ENCODE measurements around the gene ACSS1.

The ACSS1 gene

DNA sequence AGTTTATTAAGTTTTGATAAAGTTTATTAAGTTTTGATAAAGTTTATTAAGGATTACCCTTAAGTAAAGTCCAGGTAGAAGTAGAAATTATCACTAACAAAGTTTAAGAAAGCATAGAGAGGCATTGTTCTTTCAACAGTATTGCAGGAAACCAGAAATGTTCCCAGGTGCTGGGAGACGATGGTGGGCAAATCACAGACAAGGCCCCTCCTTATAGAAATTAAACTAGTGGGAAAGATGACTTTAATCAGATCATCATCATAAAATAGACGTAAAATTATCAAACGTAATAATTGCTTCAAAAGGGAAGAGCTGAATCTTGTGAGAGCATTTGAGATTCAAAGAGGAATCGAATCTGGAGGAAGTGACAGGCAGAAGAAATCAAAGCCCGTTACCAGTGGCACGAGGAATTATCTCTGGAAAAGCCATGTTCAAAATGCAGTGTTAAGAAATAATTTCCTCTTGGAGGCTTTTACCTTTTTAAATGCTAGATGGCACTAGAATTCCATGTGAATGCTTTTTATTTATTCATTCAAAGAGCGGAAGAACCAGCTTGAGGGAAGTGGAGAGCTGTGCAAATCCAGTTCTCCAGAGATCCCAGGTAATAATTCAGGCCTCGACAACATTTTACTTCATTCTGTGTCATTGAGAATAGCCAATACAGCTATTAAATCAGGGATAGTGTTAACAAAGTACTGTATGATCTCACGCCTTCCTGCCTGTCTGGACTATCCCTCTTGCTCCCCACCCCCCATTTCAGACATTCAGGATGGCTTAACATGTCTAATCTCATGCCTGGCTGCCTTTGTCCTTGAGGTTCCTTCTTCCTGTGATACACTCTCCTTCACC, 64.4 kb downstream of the ACSS1 start:
- peak; percentile 12 to 25 for DNase-seq (ENCODE audit: low read depth in 2 of 2)

DNA sequence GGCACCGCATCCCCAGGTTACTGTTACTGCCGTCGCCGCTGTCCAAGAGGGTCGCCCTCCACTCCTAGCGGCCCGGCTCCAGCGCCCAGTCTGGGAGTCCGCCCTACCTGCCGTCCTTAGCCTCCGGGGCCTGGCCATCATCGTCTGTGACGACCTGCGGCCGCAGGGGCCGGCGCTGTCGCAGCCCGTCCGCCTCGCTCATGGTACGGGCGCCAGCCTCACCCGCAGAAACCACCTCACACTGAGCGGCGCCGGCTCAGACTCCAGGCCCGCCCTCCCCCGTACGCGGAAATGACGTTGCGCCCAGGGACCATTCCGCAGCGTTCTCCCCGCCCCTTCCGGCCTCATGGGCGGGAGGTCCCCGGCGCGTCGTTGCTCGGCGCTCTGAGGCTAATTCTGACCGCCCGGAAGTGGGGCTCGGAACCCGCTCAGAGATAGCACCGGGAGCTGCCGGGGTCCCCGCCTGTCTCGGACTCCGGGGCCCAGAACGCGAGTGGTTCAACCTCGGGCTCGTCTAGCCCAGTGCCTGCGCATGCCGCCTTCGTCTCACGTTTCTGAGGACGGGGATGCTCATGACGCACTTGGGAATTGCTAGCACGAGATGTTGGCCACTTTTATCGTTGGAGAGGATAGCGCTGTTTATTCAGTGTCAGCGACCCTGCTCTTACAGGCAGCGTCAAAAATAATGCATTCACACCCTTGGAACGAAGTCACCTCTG, 65.3 kb downstream of the ACSS1 start, which contains the start of gene APMAP:
TSS of gene APMAP (minus strand) at position 265 of the 719 bp plus-strand sequence. CDS start at position 202, 63 bp downstream.
- peak; percentile 63 to 71 for DNase-seq (ENCODE audit: low read depth in 2 of 2)

DNA sequence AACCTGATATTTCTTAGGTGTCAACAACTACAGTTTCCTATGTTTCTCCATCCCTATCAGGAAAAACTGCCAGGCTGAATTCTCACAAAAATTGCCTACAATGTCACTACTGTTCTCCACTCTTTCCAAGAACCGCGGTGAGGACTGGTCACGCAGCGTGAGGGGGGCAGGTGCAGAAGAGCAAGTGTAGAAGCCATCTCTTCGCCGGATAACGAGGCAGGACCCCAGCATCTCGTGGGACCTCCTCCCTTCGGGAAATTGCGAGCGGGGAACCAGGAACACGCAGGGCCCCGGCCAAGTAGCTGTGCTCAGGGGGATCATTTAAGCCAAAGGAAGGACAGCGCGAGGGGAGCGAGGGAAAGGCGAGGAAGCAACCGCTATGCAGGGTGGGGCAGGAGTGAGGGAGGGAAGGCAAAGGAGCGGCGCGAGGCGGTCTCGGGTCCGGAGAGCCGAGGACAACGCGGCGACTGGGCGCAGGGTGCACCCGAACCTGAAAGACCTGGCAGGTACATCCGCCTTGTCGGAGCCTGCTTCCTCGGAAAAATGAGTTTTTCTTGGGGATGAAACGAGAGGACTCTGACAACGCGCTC, 65.9 kb downstream of the ACSS1 start:
- no peak for DNase-seq (ENCODE audit: low read depth in 2 of 2)

DNA sequence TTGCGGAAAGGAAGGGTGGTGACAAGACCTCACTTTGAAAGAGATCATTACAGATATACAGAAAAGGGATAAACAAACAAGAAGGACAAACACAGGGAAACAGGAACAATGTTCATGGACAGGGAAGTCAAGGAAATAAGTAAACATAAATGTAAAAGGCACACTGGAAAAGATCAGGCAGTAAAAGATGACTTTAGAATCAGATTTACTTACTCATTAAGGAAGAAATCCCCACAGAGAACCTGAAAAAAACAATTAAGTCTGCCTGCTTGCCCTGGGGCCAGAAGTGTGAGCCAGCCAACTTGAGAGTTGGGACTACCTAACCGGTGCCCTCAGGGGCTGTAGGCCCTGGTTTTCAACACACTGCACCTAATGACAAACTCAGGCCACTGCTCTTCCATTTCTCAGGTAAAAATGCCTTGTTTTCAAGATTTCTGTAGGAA, 67.1 kb downstream of the ACSS1 start:
- DNase-seq (ENCODE audit: low read depth in 2 of 2), result no peak

DNA sequence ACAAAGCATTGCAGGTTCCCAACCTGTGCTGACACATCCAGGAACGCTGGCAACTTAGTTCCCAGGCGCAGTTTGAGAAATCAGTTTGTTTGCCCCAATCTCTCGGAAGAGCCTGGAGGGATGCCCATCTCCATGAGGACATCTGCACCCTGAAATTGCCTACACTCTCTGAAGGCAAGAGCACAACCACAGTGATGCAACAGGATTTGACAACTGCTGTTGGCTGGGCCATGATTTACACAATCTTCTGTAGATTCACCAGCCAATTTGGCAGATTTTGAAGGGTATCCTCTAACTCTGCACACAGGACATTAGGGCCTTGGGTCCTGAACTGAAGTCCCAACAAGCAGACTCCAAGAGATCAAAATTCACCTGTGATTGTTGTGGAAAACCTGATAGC, 68.8 kb downstream of the ACSS1 start:
- DNase-seq (ENCODE audit: low read depth in 2 of 2), result no peak

DNA sequence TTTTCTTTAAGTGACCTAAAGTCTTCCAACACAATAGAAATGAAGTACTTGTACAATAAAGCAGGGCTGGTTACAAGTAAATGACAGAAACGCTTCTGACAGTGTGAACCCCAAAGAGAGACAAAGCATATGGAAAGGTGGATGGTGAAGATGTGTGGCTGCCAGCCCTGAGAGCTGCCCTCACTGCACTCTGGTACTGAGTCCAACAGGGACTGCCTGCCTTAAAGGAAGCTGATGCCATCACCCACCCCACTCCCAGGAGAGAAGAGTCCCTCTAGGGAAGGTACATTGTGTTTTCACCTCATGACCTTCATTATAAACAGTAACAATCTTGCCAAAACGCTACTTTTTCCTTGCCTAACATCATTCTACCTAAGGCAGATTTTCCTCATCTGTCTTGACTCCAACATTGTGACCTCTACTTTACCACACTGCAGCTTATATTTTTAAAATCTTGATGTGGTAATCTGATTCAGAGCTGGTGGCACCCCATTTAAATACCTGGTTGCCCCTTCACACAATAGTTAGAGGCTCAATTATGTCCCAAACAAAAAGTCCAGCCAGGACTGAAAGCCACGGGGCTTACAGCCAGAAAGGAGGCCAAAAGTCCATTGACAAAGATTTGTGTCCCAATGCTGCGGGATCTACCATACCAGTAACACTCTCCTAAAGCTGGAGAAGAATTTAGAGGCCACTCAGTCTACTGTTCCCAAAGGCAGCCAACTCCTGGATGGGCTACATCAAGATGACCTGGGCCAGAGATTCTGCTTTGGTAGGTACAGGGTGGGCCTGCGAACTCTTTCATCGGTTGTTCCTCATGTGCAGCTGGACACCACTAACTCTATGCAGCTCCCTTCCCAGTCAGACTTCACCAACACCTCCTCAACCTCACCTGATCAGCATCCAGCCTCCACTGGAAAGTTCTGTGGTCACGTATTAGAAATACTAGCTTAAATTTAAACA, 69.8 kb downstream of the ACSS1 start:
- DNase-seq (ENCODE audit: low read depth in 2 of 2), result no peak

DNA sequence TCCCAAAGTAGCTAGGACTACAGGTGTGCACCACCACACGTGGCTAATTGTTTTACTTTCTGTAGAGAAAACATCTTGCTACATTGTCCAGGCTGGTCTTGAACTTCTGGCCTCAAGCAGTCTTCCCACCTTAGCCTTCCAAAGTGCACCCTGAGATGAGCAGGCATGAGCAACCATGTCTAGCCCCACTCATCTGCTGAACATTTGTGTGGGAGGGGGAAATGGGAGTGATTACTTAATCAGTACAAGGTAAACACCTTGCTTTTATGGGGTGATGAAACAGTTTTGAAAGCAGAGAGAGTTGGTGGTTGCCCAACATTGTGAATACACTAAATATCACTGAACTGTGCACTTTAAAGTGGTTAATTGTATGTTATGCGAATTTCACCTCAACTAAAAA, 70.7 kb downstream of the ACSS1 start:
- DNase-seq (ENCODE audit: low read depth in 2 of 2), result no peak

DNA sequence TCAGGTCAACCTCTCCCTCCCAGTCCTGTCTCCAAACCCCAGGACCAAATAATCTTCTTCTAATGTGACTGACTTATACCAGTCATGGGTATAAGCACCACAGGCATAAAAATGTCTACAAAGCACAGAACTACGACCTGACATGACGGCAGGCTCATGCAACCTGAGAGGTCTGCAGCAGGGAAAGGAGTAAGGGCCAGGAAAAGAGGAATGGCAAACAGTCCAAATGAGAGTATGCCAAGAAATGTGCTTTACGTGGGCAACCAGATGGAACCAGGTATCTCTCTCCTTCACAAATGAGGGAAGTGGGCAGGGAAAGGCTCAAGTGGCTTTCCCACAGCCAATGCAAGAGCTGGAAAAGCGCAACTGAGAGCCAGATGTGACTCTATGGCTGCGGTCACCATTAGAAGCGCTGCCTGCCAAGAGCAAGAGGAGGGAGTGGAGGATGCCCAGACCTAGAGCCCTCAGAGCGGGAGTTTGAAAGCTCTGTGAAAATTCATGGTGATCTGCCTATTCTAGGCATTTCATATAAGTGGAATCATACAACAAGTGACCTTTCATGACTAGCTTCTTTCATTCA, 71.4 kb downstream of the ACSS1 start:
- DNase-seq (ENCODE audit: low read depth in 2 of 2), result no peak

DNA sequence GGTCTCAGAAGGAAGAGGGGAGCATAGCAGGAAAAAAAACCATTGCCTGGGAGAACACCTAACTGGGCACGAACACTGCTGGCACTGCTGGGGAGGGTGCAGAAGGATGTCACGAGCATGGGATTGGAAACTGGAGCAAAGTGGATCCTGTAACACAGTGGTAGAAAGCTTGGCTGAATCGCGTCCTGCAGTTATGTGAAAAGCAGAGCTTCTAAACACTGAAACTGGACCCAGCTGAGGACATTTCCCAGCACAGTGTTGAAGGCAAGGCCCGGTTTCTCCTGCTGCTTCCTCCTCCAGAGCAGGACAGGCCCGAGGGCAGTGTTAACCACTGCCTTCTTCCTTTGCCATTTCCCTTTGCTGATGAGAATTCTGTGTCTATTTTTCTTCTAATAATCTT, 72.1 kb downstream of the ACSS1 start:
- no peak for DNase-seq (ENCODE audit: low read depth in 2 of 2)

DNA sequence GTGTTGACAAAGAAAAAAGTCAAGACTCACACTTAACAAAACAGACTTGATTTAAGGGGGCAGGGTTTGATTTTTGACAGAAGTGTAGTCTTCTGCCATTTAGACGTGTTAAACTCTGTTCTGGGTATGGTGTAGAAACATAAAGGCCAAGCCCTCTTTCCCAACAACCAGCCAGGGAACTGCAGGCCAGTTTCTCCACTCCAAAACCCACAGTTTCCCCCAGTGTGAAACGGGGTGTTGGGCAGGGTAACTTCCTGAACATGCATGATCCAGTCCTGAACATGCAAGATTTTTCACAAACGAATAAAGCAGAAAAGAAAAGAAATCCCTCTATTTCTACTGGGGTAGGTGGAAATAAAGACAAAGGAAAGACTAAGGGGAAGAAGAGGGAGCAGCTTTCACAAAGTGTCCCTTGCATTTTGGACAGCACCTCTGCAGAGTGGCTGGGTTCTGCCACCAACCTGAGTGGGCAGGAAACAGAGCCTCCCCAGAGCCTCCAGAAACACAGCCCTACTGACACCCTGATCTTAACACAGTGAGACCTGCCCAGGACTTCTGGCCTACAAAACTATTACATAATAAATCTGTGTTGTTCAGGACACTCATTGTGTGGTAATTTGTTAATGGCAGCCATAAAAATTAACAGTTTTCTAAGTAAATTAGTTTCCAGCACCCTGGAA, 72.8 kb downstream of the ACSS1 start:
- DNase-seq (ENCODE audit: low read depth in 2 of 2), result no peak

DNA sequence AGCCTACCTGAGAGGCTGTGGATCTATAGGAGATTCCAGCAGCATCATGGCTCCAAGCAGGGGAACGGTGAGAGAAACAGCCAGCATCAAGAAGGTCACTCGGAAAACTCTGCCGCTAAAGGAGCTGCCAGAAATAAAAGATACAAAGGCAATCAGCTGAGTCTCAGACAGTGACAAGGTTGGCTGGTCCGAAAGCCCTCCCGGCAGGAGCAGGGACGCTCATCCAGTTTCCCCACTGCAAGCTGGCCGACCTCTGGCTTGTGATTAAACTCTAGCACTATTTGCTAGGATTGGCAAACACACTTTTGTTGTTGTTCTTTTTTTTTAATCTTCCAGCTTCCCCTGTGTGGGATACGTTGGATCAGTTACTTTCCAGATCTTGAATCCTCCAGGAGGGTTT, 74.0 kb downstream of the ACSS1 start:
- DNase-seq (ENCODE audit: low read depth in 2 of 2), result no peak

DNA sequence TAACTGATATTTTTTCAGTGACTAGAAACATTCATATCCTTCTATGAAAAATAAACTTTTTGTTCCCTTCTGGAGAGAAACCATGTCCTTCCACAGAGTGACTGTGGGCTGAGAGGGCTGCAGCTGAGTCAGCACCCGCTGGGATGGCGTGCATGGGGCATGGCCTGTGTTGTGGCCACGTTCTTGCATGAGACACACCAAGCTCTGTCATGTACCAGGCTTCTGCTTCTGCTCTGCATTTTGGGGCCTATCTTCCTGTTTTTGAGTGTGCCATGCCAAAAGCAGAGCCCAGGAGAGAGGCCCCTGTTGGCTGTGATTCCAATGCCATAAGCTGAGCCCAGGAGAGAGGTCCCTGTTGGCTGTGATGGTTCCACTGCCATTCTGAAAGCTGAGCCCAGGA, 76.1 kb downstream of the ACSS1 start:
- no peak for DNase-seq (ENCODE audit: low read depth in 2 of 2)

DNA sequence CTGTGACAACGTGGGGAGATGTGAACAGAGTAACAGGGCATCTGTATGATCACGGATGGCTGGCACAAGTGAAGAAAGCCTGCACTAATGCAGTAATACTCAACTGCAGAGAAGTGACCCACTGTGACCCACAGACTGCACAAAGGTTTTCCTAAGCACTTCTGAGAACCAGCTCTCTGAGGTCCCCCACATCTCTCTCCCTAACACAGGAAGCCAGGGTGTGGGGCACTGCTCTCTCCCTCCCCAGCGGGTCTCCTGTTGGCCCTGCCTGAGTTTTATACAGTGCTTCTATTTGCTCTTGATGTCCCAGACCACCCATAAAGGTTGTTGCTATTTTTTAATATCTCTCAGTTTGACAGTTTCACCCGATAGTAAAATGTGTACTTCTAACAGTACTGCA, 76.7 kb downstream of the ACSS1 start:
- DNase-seq (ENCODE audit: low read depth in 2 of 2), result no peak

DNA sequence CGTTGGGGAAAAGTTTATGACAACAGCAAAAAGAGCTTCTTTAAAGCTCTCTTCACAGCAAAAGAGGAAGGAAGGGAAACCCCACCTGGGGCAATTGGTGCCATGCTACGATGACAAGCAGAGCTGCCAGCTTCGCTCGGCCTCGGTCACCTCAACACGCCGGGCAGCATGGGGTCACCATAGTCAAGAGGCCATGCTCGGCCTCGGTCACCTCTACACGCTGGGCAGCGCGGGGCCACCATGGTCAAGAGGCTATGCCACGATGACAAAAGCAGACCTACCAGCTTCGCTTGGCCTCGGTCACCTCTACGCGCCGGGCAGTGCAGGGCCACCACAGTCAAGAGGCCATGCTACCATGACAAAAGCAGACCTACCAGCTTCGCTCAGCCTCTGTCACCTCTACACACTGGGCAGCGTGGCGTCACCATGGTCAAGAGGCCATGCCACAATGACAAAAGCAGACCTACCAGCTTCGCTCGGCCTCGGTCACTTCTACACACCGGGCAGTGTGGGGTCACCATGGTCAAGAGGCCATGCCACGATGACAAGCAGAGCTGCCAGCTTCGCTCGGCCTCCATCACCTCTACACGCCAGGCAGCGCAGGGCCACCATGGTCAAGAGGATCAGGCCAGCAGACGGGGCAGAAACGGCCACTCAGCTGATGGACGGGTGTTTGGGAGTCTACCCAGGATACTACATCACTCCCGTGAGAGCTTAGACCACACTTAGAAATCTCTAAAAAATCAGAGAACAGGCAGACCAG, 77.5 kb downstream of the ACSS1 start:
- DNase-seq (ENCODE audit: low read depth in 2 of 2), result no peak

DNA sequence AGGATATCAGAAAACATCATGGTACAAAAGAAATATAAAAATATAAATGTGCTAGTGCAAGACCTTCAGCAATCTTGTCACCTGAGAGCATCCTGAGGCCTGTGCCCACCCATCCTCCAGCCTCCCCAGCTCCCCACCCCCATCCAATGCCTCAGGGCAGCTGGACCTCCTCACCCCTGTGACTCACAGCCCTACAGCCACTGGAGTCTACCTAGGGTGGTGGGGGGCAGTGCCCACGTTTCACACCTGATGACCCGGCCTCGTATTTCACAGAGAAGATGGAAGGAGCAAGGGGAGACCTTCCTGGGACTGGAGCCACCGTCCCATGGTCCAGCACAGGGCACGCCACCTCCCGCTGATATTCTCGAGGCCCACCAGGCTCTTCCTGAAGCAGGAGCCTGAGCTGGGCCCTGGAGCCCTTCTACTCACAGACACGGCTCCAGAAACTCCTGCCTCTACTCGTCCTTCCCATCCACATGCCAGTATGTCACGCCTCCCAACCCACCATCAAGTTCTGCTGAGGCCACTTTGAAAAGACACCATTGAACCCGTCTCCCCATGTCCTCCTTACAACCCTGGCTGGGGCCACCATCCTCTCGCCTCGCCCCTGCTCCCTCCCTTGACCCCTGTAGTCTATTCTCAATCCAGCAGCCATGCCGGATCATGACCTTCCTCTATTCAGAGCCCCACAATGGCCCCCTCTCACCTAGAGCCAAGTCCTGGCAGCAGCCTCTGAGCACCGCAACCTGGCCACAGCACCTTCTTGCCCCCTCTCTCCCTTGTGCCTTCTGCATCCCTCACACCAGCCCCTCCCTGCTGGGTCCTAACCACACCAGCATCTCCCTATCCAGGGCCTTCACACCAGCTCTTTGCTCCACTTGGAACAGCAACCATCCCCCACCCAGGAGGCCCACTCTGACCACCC, 78.6 kb downstream of the ACSS1 start:
- no peak for DNase-seq (ENCODE audit: low read depth in 2 of 2)

DNA sequence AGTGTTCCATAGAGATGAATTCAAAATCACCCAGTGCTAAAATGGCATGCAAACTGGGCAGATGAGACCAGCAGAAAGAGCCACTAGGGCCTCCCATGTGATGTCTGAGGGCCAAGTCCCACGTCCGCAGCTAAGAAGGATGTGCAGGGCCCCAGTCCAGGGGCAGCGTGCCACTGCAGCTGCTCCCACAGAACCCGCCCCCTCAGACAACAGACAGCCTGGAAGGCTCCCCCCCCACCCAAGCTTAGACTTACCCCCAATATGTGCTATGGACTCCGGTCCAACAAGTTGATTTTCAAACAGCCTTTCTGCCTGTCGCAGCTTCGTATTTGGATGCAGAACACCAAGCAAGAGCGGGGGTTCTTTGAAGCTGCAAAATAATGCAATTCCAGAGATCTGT, 79.4 kb downstream of the ACSS1 start:
- DNase-seq (ENCODE audit: low read depth in 2 of 2), result no peak

DNA sequence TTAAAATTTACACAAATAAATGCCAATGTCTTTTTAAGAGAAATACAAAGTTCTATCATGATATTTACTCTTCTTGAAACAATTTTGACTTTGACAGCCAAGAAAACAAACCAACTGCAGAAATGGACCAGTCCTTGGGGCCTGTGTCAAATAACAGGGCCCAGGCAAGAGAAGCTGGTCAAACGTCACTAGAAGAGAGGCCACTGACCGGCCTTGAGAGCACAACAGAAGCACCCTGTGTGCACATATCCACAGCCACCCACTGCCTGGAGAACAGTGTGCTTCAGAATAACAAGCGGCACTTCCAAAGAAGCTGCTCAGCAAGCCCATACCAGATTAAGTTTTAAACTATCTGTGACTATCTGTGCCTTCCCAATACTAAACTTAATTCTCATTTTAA, 80.1 kb downstream of the ACSS1 start:
- DNase-seq (ENCODE audit: low read depth in 2 of 2), result no peak

DNA sequence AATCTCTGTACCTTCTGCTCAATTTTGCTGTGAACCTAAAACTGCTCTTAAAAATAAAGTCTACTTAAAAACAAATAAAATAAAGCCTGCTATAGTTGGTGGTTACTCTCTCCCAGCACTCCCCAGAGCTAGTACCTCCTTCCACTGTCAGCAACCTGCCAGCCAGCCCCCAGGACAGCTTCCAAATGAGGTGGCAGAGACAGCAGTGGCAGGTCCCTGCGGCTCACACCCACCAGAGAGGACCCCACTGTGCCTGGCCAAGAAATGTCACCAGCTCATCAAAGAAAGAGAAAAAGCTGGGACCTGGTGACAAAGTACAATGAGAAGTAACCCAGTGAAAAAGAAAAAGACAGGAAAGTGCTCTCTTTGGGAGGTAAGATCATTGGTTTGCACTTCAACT, 80.6 kb downstream of the ACSS1 start:
- no peak for DNase-seq (ENCODE audit: low read depth in 2 of 2)

DNA sequence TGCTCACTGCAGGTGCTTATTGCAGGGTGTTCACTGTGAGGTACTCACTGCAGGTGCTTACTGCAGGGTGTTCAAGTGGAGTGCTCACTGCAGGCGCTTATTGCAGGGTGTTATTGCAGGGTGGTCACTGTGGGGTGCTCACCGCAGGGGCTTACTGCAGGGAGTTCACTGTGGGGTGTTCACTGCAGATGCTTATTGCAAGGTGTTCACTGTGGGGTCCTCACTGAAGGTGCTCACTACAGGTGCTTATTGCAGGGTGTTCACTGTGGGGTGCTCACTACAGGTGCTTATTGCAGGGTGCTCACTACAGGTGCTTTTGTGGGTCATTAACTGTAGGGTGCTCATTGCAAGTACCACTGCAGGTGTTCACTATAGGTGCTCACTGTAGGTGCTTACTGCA, 85.6 kb downstream of the ACSS1 start:
- DNase-seq (ENCODE audit: low read depth in 2 of 2), result no peak

Data from fibroblast of skin of left biceps (primary cell).